ENCODE results near the gene C20orf96.
"Not testable (repeated sequence)": the region's sequence is repeated elsewhere in the genome, so short reads cannot be mapped to it uniquely, and the experiment has no call there.

C20orf96 gene

DNA sequence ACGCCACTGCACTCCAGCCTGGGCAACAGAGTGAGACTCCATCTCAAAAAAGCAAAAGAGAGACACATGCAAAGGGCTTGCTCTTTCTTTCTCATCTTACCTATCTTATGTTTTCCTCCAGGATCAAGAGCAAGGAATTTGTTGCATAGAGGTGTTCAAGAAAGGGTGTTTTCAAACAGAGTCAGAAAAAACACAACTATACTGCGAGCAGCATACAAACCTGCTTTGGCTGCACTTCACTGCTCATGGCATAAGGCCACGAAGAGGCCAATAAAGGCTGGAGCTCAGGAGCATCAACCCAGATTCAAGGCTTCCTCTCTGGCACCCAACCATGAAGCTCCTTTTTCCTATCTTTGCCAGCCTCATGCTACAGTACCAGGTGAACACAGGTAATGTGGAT is 63.6 kb downstream of the C20orf96 start, which contains the start of gene DEFB129:
TSS of gene DEFB129 (plus strand) at position 301 of the 400 bp plus-strand sequence. CDS start at position 332, 31 bp downstream.
- no peak for DNase-seq

DNA sequence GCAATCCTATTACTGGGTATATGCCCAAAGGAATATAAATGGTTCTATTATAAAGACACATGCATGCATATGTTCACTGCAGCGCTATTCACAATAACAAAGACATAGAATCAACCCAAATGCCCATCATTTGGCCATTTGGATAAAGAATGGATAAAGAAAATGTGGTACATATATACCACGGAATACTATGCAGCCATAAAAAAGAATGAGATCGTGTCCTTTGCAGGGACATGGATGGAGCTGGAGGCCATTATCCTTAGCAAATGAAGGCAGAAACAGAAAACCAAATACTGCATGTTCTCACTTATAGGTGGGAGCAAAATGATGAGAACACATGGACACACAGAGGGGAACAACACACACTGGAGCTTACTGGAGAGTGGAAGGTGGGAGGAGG is 64.7 kb downstream of the C20orf96 start:
- not testable (repeated sequence) for DNase-seq

DNA sequence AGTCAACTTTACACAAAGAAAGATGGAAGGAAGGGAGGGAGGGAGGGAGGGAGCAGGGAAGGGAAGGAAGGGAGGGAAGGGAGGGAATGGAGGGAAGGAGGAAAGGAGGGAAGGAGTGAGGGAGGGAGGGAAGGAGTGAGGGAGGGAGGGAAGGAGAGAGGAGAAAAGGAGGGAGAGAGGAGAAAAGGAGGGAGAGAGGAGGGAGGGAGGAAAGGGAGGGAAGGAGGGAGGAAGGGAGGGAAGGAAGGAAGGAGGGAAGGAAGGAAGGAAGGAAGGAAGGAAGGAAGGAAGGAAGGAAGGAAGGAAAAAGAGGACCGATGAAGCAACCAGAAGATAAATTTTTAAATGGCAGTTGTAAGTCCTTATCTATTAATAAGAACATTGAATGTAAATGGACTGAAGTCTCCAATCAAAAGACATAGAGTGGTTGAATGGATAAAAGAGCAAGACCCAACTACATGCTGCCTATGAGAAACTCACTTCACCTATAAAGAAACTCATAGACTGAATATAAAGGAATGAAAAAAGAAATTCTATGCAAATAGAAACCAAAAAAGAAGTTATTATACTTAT is 69.2 kb downstream of the C20orf96 start:
- no peak for DNase-seq
